Nephron progenitor cell (in vitro differentiated cells): ENCODE measurements around the gene SAP130.

Experiments used
- DNase-seq: peaks from one replicate; pipeline ENCODE4 v3.0.0; 2021
- H3K27ac Mint-ChIP-seq: 2 replicates; pipeline ENCODE4 v1.8.0; 2021; ENCODE audit warnings: mild to moderate bottlenecking, moderate library complexity, mixed read lengths
- H3K27me3 Mint-ChIP-seq: 2 replicates; pipeline ENCODE4 v1.8.0; 2021; ENCODE audit warnings: mild to moderate bottlenecking, low read depth, mixed read lengths; ENCODE audit not compliant: poor library complexity
- H3K36me3 Mint-ChIP-seq: 2 replicates; pipeline ENCODE4 v1.8.0; 2021; ENCODE audit warnings: low read depth, mixed read lengths
- H3K4me1 Mint-ChIP-seq: 2 replicates; pipeline ENCODE4 v1.8.0; 2021; ENCODE audit warnings: mixed read lengths
- H3K4me3 Mint-ChIP-seq: 2 replicates; pipeline ENCODE4 v1.8.0; 2021; ENCODE audit warnings: mild to moderate bottlenecking, moderate library complexity, mixed read lengths
- H3K9me3 Mint-ChIP-seq: 2 replicates; pipeline ENCODE4 v1.8.0; 2021; ENCODE audit warnings: mild to moderate bottlenecking, moderate library complexity, mixed read lengths
- TF ChIP-seq, protein P1 (sequence below): fragments of 200-600 bp; sonication (generic); IDR thresholded peaks from 2 replicates; pipeline ENCODE4 v1.5.0; 2021; ENCODE audit warnings: antibody characterized with exemption

Gene SAP130

GRCh38 chr2:128036748-128037607 lies 9.1 kb upstream of the SAP130 start:
- Mint-ChIP-seq H3K27me3 (peaks cover 28% of the 10 kb centered on the region), H3K4me1 (no peaks in the 10 kb centered on the region), H3K36me3 (no peaks in the 10 kb centered on the region), H3K27ac (no peak overlapping the region), H3K4me3 (no peak overlapping the region), H3K9me3 (peaks cover 46% of the 10 kb centered on the region)
- DNase-seq = no peak
- TF ChIP-seq, protein P1, sequence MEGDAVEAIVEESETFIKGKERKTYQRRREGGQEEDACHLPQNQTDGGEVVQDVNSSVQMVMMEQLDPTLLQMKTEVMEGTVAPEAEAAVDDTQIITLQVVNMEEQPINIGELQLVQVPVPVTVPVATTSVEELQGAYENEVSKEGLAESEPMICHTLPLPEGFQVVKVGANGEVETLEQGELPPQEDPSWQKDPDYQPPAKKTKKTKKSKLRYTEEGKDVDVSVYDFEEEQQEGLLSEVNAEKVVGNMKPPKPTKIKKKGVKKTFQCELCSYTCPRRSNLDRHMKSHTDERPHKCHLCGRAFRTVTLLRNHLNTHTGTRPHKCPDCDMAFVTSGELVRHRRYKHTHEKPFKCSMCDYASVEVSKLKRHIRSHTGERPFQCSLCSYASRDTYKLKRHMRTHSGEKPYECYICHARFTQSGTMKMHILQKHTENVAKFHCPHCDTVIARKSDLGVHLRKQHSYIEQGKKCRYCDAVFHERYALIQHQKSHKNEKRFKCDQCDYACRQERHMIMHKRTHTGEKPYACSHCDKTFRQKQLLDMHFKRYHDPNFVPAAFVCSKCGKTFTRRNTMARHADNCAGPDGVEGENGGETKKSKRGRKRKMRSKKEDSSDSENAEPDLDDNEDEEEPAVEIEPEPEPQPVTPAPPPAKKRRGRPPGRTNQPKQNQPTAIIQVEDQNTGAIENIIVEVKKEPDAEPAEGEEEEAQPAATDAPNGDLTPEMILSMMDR = no peak

DNA sequence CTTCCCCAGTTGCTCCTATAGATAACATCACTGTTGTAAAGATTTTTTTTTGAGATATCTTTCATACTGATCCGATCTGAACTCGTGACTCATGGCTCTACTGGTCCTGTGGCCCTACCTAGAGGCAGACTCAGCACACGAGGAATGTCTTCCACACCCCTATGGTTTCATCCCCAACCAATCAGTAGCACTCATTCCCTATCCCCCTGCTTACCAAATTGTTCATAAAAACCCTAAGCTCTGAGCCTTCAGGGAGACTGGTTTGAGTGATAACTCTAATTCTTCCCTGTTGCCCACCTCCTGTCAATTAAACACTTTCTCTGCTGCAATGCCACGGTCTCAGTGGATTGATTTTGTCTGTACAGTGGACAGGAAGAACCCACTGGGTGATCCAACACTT lies 4.2 kb upstream of the SAP130 start:
- Mint-ChIP-seq H3K27ac (no peak overlapping the region), H3K4me3 (no peak overlapping the region), H3K4me1 (peaks cover 7% of the 10 kb centered on the region), H3K9me3 (peaks cover 38% of the 10 kb centered on the region), H3K27me3 (peaks cover 38% of the 10 kb centered on the region), H3K36me3 (no peaks in the 10 kb centered on the region)
- TF ChIP-seq, protein P1 = no peak
- DNase-seq = no peak

DNA sequence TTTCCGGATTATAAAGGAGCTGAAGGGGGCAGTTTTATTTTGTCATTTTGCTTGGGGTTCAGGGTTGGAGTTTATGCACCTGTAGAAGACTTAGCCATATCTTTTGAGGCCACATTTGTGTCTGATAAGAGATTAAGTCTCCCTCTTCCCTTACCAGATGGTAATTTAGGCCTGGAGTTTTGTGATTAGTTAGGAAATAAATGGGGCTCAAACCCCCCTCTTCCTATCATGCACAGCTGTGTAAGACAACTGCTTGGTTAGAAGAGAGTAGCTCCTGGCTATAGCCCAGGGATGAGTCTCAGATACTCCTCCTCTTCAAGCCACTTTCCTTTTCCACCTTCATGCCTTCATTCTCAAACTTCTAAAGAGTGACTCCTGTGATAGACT lies 802 bp upstream of the SAP130 start:
- Mint-ChIP-seq H3K4me3 (peak overlapping the region; percentile 80), H3K4me1 (peaks cover 25% of the 10 kb centered on the region), H3K27me3 (peaks cover 34% of the 10 kb centered on the region), H3K36me3 (peaks cover 7% of the 10 kb centered on the region), H3K9me3 (peaks cover 22% of the 10 kb centered on the region), H3K27ac (no peak overlapping the region)
- TF ChIP-seq, protein P1 = no peak
- no peak for DNase-seq

GRCh38 chr2:128027278-128027800 lies 520 bp downstream of the SAP130 start:
- H3K27ac Mint-ChIP-seq = no peak overlapping the region
- H3K36me3 Mint-ChIP-seq = peaks cover 13% of the 10 kb centered on the region
- H3K9me3 Mint-ChIP-seq = peaks cover 13% of the 10 kb centered on the region
- peaks cover 26% of the 10 kb centered on the region for H3K27me3 Mint-ChIP-seq
- peak overlapping the region; percentile 98 for H3K4me3 Mint-ChIP-seq
- peak; percentile 98 for DNase-seq
- TF ChIP-seq, protein P1 = no peak
- H3K4me1 Mint-ChIP-seq = peaks cover 25% of the 10 kb centered on the region

GRCh38 chr2:128026448-128027277 lies 1.2 kb downstream of the SAP130 start:
- Mint-ChIP-seq H3K27ac (peak overlapping the region; percentile 29), H3K4me1 (peaks cover 25% of the 10 kb centered on the region), H3K36me3 (peaks cover 19% of the 10 kb centered on the region), H3K9me3 (peaks cover 7% of the 10 kb centered on the region), H3K4me3 (peak overlapping the region; percentile 98), H3K27me3 (peaks cover 22% of the 10 kb centered on the region)
- TF ChIP-seq, protein P1 = no peak
- no peak for DNase-seq
